IPS-18c (cell line): Measurements from ENCODE around the gene SLC39A2.
"Not testable (repeated sequence)": the region's sequence is repeated elsewhere in the genome, so short reads cannot be mapped to it uniquely, and the experiment has no call there.

Experiments used
- H3K4me3 ChIP-seq: 2 replicates; pipeline ENCODE4 v1.7.0; 2013; ENCODE audit warnings: low read depth, mild to moderate bottlenecking, low read length, moderate library complexity; ENCODE audit not compliant: insufficient read depth
- H3K9me3 ChIP-seq: one replicate; pipeline ENCODE4 v1.6.1; 2013; ENCODE audit warnings: mild to moderate bottlenecking, low read length, moderate library complexity; ENCODE audit not compliant: control insufficient read depth, insufficient read depth

Gene SLC39A2

GRCh38 chr14:20998674-20999366, at the start of gene SLC39A2:
Gene SLC39A2, plus strand, starts transcription at chr14:20999293. Its CDS starts 154 bp downstream, at chr14:20999447.
- peak within 1 kb of the TSS; percentile 26; the same call in 1 of the 2 replicates for H3K4me3 ChIP-seq

DNA sequence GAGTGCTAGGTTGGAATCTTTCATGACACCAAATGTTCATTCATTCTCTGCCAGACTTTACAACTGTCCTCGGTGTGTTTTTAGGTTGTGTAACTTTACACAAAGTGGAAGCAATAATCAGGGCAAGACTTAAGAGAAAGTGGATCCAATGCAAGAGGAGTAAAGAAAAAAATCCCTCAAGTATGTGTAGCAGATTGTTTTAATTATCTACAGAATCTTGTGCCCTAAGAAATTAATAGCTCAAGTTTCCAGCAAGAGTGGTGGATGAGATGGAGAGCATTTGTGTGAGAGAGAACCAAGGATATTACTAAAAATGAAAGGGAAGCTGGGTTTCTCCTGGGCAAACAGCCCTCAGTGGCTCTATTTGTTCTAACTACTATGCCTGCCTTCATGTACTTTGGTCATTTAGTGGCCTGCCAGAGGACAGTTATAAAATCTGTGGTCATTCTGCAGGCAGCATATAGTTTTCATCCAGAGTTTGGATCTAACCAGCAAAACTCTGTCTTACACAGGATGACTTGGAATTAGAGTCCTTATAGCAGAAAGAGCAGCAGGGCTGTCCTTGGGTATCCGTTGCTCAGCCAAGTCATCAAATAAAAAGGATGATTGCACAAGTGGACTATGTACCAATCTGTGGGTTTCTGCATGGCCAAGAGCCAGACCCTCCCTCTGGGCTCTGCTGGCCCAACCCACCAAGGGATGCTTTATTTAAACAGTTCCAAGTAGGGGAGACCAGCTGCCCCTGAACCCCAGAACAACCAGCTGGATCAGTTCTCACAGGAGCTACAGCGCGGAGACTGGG, 44.2 kb upstream of the SLC39A2 start, which contains the start of gene RNASE2:
TSS of gene RNASE2 (plus strand) at position 752 of the 802 bp plus-strand sequence. CDS start 285 bp downstream, outside the sequence.
- H3K4me3 ChIP-seq, H3K9me3 ChIP-seq: not testable (repeated sequence)

More at GRCh38 chr14:20998674-20999366, at the start of gene SLC39A2:
- H3K9me3 ChIP-seq, result no peaks in the 10 kb centered on the region

GRCh38 chr14:20955538-20955873, 43.6 kb upstream of the SLC39A2 start:
- not testable (repeated sequence) for H3K4me3 ChIP-seq, H3K9me3 ChIP-seq

DNA sequence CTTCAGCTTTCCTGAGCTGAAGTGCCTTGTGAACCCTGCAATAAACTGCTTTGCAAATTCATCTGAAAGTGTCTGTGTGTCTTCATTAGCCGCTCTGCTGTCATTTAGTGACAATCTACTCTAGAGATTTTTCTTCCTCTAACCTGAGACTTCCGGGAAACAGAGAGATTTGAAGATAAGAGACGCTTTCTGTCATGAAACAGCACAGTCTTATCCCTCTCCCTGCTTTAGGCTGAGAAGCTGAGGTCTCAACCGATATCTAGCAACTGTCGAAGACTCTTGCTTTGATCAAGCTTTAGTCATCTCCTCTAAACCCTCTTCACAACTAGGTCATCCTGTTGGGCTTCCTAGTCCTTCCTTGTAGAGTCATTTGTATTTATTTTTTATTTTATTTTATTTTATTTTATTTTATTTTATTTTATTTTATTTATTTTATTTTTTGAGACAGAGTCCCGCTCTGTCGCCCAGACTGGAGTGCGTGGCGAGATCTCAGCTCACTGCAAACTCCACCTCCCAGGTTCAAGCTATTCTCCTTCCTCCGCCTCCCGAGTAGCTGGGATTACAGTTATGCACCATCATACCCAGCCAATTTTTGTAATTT, 42.6 kb upstream of the SLC39A2 start:
- H3K4me3 ChIP-seq, result no peak overlapping the region
- no peaks in the 10 kb centered on the region for H3K9me3 ChIP-seq

- not testable (repeated sequence) for H3K4me3 ChIP-seq, H3K9me3 ChIP-seq
Measured at GRCh38 chr14:20958946-20959345, 40.1 kb upstream of the SLC39A2 start.

DNA sequence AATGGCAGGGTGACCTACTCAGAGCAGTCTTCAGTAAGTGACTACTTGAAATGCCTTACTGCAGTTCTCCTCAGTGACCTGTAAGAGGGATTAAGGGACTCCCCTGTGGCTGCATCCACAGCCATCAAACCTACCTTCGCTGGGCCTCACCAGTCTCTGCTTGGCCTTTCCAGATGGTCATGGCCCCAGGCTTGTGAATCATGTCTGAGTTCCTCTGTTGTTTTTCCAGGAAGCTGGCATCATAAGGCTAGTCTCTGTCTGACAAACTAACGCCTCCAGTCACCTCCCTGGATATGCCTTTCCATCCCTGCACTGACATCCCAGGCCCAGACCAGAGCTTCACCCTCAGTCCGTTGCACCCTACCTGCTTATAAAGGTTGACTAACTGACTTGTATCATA, 29.8 kb upstream of the SLC39A2 start:
- no peak overlapping the region for H3K4me3 ChIP-seq
- H3K9me3 ChIP-seq, result no peaks in the 10 kb centered on the region

DNA sequence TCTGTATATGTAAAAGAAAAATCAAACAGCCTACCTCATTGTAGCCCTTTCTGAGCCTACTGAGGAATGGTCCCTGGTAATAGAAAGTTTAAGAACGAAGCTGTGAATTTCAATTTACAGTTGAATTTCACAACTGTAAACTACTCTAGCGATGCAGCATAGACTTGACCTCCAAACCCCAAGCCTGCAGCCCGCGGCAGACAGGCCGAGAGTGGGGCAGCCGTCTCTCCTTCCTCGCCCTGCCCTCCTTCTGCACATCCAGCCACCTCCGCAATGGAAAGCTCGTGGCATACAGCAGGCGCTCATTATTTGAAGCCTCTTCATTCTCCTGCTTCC, 28.5 kb upstream of the SLC39A2 start:
- Histone ChIP-seq H3K9me3 (no peaks in the 10 kb centered on the region), H3K4me3 (peak overlapping the region; percentile 82)

GRCh38 chr14:20970983-20971704, 27.9 kb upstream of the SLC39A2 start:
- Histone ChIP-seq H3K9me3 (no peaks in the 10 kb centered on the region), H3K4me3 (peak overlapping the region; percentile 82)

DNA sequence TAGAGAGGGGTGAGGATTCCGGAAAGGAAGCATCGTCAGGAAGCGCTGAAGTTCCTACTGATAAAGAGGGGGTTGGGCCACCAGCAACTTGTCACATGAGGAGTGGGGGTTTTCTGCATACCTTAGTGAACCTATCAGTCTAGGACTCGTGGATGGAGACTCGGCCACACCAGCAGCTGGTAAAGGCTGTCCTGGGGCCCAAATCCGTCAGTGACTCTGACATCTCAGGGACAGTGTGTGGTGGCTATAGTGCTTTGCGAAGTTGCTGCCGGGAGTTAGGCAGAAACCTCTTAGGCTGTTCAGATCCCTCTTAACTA, 27.4 kb upstream of the SLC39A2 start:
- H3K4me3 ChIP-seq, result peak overlapping the region; percentile 82
- no peaks in the 10 kb centered on the region for H3K9me3 ChIP-seq

DNA sequence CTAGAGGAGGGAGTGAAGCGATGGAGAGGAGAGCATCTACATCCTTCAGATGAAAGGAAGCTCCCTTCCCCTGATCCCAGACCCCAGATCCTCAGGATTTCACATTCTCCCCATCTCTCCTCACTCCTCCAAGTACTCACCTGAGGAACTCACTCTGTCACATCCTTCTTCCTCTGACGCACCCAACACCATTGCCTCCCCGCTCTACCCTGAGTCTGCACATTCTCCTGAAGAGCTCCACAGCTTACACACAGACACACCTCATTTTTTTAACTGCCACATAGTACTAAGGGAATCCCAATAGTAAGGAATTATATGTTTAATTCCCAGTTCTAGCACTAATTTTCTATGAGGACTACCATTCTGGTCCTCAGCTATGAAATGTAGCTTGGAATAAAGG, 25.6 kb upstream of the SLC39A2 start:
- no peaks in the 10 kb centered on the region for H3K9me3 ChIP-seq

DNA sequence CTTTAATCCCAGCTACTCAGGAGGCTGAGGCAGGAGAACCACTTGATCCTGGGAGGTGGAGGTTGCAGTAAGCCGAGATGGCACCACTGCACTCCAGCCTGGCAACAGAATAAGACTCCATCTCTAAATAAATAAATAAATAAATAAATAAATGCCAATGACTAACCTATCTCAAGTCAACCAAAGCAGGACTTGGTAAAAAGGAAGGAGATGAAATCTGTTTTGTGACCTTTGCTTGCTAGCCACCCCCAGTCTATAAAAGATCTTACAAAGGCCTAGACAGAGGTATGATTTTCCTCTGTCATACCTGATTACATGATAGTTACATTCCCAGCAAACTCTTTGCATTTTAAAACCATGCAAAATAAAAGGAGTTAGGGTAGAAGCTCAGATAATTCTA, 22.8 kb upstream of the SLC39A2 start:
- Histone ChIP-seq H3K9me3 (no peaks in the 10 kb centered on the region), H3K4me3 (no peak overlapping the region)

More for the DNA sequence above, 25.6 kb upstream of the SLC39A2 start:
- no peak overlapping the region for H3K4me3 ChIP-seq

- H3K9me3 ChIP-seq, result no peaks in the 10 kb centered on the region
Measured at GRCh38 chr14:20978687-20979086, 20.4 kb upstream of the SLC39A2 start.

GRCh38 chr14:20980906-20981305, 18.2 kb upstream of the SLC39A2 start:
- Histone ChIP-seq H3K9me3 (no peaks in the 10 kb centered on the region), H3K4me3 (no peak overlapping the region)

More at GRCh38 chr14:20978687-20979086, 20.4 kb upstream of the SLC39A2 start:
- no peak overlapping the region for H3K4me3 ChIP-seq

DNA sequence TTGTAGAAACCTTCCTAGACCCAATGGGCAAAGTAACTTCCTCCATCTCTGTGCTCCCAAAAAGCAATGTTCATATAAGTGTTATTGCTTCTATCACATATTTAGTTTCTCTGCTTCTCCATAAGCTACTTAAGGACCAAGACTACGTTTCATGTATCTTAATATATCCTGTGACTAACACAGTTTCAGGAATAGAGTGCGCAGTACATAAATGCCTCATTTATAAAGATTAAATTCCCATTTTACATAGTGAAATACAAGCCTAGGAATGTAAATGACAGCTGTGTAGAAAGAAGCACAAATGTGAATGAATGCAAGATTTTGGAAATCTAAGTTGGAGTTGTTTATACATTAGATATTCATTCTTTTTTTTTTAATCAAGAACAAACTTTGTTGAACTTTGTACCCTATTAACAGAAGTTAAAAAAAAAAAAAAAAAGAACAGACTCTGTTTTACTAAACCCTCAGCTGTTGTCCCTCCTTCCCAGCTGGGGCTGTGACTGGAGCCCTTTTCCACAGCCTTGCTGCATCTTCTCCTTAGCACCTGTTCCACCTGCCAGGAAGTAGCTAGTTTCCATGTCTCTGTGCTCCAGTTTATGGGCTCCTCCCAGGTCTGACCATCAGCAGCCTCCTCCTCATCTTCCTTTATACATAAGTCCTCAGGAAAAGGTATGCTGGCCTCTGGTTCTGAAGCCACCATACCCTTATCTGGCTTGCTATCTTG, 16.3 kb upstream of the SLC39A2 start:
- no peaks in the 10 kb centered on the region for H3K9me3 ChIP-seq
- H3K4me3 ChIP-seq, result no peak overlapping the region

GRCh38 chr14:20985650-20986049, 13.4 kb upstream of the SLC39A2 start:
- H3K4me3 ChIP-seq, H3K9me3 ChIP-seq: not testable (repeated sequence)

DNA sequence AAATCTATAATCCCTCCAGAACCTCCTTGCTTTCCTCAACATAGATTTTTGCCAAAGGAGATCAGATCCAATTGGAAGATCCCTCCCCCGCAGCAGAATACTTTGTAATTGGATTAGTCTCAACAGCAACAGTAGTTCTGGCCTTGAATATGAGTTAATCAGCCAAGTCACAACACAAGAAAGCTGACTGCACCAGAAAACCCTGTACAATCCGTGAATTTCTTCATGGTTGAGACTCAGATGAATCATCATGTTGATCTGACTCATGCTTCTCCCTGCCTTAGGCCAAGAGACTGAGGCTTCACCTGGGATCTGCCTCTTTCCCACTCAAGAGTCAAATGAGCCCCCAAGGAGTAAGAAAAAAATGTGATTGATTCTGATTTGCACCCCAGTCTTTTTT, 12.3 kb upstream of the SLC39A2 start:
- no peaks in the 10 kb centered on the region for H3K9me3 ChIP-seq
- H3K4me3 ChIP-seq, result no peak overlapping the region
